Dendritic cell treated with granulocyte-macrophage colony-stimulating factor and Interleukin-4, amounts not matched to agents 40 ng/mL and 50 ng/mL, for 4 days (primary cell): Measurements from ENCODE around the gene SMAD2.

ENCODE experiments used
- H3K27ac Mint-ChIP-seq: one replicate; pipeline ENCODE4 v1.8.0; 2022; ENCODE audit warnings: mild to moderate bottlenecking, mixed read lengths
- H3K27me3 Mint-ChIP-seq: one replicate; pipeline ENCODE4 v1.8.0; 2022; ENCODE audit warnings: mild to moderate bottlenecking, mixed read lengths
- H3K36me3 Mint-ChIP-seq: one replicate; pipeline ENCODE4 v1.8.0; 2022; ENCODE audit warnings: low read depth, mixed read lengths
- H3K4me1 Mint-ChIP-seq: one replicate; pipeline ENCODE4 v1.8.0; 2022; ENCODE audit warnings: low read depth, mixed read lengths
- H3K4me3 Mint-ChIP-seq: one replicate; pipeline ENCODE4 v1.8.0; 2022; ENCODE audit warnings: mild to moderate bottlenecking, moderate library complexity, mixed read lengths
- H3K9me3 Mint-ChIP-seq: one replicate; pipeline ENCODE4 v1.8.0; 2022; ENCODE audit warnings: mixed read lengths
- intact Hi-C: fragments of 100-400 bp; cut with micrococcal nuclease; formaldehyde crosslinking; loops from one replicate; pipeline ENCODE4 v1.15.0; 2022

SMAD2 gene

DNA sequence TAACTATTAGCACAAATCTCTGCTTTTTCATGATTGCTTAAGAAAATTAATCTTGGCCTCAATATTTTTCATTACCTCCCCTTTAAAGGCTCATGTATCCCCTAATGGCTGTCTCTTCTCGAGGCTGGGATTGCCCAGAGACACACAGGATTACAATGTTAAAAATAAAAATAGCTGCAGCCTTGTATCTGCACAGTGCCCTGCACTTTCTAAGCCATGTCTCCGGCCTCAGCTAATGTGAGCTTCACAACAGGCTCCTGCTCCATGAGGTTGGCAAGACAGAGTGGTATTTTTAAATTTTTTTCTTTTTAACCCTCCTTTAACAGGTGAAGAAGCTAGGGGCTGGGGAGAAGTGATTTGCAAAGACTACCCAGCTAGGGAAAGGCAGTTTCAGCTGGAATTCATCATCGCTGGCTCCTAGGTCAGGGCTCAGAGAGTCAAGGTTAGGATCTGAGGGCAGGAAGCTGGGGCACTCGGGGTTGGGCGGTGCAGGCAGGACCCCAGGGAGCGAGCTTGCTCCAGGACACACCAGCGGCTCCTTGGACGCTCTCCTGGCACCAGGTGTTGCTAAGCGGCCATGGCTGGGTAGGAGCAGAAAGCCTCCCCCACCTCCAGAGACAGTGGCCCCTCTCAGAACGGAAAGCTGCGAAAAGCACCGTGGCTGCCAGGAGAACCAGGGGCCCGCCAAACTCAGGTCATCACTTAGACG is 135.6 kb downstream of the SMAD2 start:
- Mint-ChIP-seq H3K27ac (no peak overlapping the region), H3K4me1 (peaks cover 6% of the 10 kb centered on the region), H3K36me3 (no peaks in the 10 kb centered on the region), H3K27me3 (peaks cover 18% of the 10 kb centered on the region), H3K4me3 (no peak overlapping the region), H3K9me3 (no peaks in the 10 kb centered on the region)
- intact Hi-C loops: no loop called here

GRCh38 chr18:47793609-47794008 is 136.8 kb downstream of the SMAD2 start:
- intact Hi-C loops: no loop called here
- peaks cover 19% of the 10 kb centered on the region for H3K27me3 Mint-ChIP-seq
- H3K4me3 Mint-ChIP-seq: no peak overlapping the region
- H3K4me1 Mint-ChIP-seq: peaks cover 7% of the 10 kb centered on the region
- H3K36me3 Mint-ChIP-seq: no peaks in the 10 kb centered on the region
- H3K27ac Mint-ChIP-seq: no peak overlapping the region
- H3K9me3 Mint-ChIP-seq: no peaks in the 10 kb centered on the region

- H3K27me3 Mint-ChIP-seq: peaks cover 18% of the 10 kb centered on the region
- no peaks in the 10 kb centered on the region for H3K9me3 Mint-ChIP-seq
- peaks cover 7% of the 10 kb centered on the region for H3K4me1 Mint-ChIP-seq
- no peak overlapping the region for H3K27ac Mint-ChIP-seq
- no peaks in the 10 kb centered on the region for H3K36me3 Mint-ChIP-seq
- intact Hi-C loops: no loop called here
- H3K4me3 Mint-ChIP-seq: no peak overlapping the region
Observed at GRCh38 chr18:47791461-47791985, 138.9 kb downstream of the SMAD2 start.

GRCh38 chr18:47790036-47790435 is 140.4 kb downstream of the SMAD2 start:
- no peak overlapping the region for H3K4me3 Mint-ChIP-seq
- peaks cover 7% of the 10 kb centered on the region for H3K4me1 Mint-ChIP-seq
- no peaks in the 10 kb centered on the region for H3K36me3 Mint-ChIP-seq
- H3K9me3 Mint-ChIP-seq: no peaks in the 10 kb centered on the region
- H3K27me3 Mint-ChIP-seq: peaks cover 17% of the 10 kb centered on the region
- H3K27ac Mint-ChIP-seq: no peak overlapping the region
- intact Hi-C loops: no loop called here

GRCh38 chr18:47788621-47789020 is 141.8 kb downstream of the SMAD2 start:
- H3K9me3 Mint-ChIP-seq: peaks cover 13% of the 10 kb centered on the region
- H3K4me1 Mint-ChIP-seq: peaks cover 7% of the 10 kb centered on the region
- no peaks in the 10 kb centered on the region for H3K36me3 Mint-ChIP-seq
- no peak overlapping the region for H3K27ac Mint-ChIP-seq
- no peak overlapping the region for H3K4me3 Mint-ChIP-seq
- H3K27me3 Mint-ChIP-seq: peaks cover 13% of the 10 kb centered on the region
- intact Hi-C loops: no loop called here

- peaks cover 3% of the 10 kb centered on the region for H3K27me3 Mint-ChIP-seq
- H3K36me3 Mint-ChIP-seq: no peaks in the 10 kb centered on the region
Observed at GRCh38 chr18:47781561-47781960, 148.9 kb downstream of the SMAD2 start.

GRCh38 chr18:47780011-47780725 is 150.3 kb downstream of the SMAD2 start:
- H3K27me3 Mint-ChIP-seq: peaks cover 5% of the 10 kb centered on the region
- intact Hi-C loops: no loop called here
- H3K27ac Mint-ChIP-seq: no peak overlapping the region
- H3K9me3 Mint-ChIP-seq: peaks cover 13% of the 10 kb centered on the region
- no peaks in the 10 kb centered on the region for H3K4me1 Mint-ChIP-seq
- H3K4me3 Mint-ChIP-seq: no peak overlapping the region
- no peaks in the 10 kb centered on the region for H3K36me3 Mint-ChIP-seq

More at GRCh38 chr18:47781561-47781960, 148.9 kb downstream of the SMAD2 start:
- no peak overlapping the region for H3K4me3 Mint-ChIP-seq
- no peak overlapping the region for H3K27ac Mint-ChIP-seq
- intact Hi-C loops: no loop called here
- peaks cover 13% of the 10 kb centered on the region for H3K9me3 Mint-ChIP-seq
- H3K4me1 Mint-ChIP-seq: no peaks in the 10 kb centered on the region

DNA sequence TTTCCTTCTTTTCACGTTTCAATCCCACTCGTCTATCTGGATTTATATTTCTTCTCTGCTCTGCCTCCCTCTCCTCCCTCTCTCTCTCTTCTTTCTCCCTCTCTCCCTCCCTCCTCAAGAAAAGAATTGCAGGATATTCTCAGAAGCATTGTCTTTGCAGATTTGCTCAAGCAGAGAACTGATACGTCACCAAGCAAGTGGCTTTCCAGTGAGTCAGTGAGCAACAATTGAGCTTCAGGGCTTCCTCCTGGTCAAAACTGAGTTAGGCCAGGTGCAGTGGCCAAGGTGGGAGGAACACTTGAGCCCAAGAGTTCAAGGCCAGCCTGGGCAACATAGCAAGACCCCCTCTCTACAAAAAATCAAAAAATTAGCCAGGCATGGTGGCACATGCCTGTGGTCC is 151.1 kb downstream of the SMAD2 start:
- H3K9me3 Mint-ChIP-seq: peaks cover 7% of the 10 kb centered on the region
- no peak overlapping the region for H3K27ac Mint-ChIP-seq
- H3K4me3 Mint-ChIP-seq: no peak overlapping the region
- H3K4me1 Mint-ChIP-seq: no peaks in the 10 kb centered on the region
- H3K36me3 Mint-ChIP-seq: no peaks in the 10 kb centered on the region
- peaks cover 4% of the 10 kb centered on the region for H3K27me3 Mint-ChIP-seq
- intact Hi-C loops: no loop called here

- intact Hi-C loops: no loop called here
- Mint-ChIP-seq H3K4me3 (no peak overlapping the region), H3K9me3 (no peaks in the 10 kb centered on the region), H3K27ac (no peak overlapping the region), H3K27me3 (peaks cover 4% of the 10 kb centered on the region), H3K36me3 (no peaks in the 10 kb centered on the region), H3K4me1 (no peaks in the 10 kb centered on the region)
Observed at GRCh38 chr18:47777626-47778025, 152.8 kb downstream of the SMAD2 start.

- intact Hi-C loops: no loop called here
- H3K4me1 Mint-ChIP-seq: no peaks in the 10 kb centered on the region
- no peaks in the 10 kb centered on the region for H3K9me3 Mint-ChIP-seq
- peaks cover 6% of the 10 kb centered on the region for H3K27me3 Mint-ChIP-seq
- H3K36me3 Mint-ChIP-seq: no peaks in the 10 kb centered on the region
- H3K27ac Mint-ChIP-seq: no peak overlapping the region
- H3K4me3 Mint-ChIP-seq: no peak overlapping the region
Observed at GRCh38 chr18:47775961-47776360, 154.5 kb downstream of the SMAD2 start.

DNA sequence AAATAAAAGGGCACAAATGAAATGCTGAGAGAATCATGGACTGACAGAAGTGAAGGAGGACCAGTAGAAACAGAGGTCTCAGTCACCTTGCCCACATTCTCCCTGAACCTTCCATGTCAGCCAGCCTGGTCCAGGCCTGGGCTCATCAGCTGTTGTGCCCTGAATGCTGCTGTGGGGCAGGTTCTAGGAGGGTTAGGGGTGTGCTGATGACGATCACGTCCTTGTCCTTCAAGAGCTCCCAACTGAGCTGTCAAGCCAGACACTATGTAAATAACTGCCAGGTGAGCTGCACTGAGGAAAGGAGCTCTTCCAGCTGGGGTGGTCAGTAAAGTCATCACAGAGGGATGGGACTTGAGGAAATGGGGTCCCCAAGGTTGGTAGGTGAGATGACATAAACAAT is 156.5 kb downstream of the SMAD2 start:
- Mint-ChIP-seq H3K36me3 (no peaks in the 10 kb centered on the region), H3K4me1 (no peaks in the 10 kb centered on the region), H3K9me3 (no peaks in the 10 kb centered on the region), H3K4me3 (no peak overlapping the region), H3K27me3 (peaks cover 9% of the 10 kb centered on the region), H3K27ac (no peak overlapping the region)
- intact Hi-C loops: loop anchor here (5.0 kb wide), 1 partner anchor 673 kb away; no protein-coding TSS in a partner anchor

- H3K4me3 Mint-ChIP-seq: no peak overlapping the region
- intact Hi-C loops: loop anchor here (1.0 to 5.0 kb wide), 2 partner anchors 251 to 675 kb away; no protein-coding TSS in a partner anchor
- peaks cover 10% of the 10 kb centered on the region for H3K27me3 Mint-ChIP-seq
- no peaks in the 10 kb centered on the region for H3K36me3 Mint-ChIP-seq
- no peaks in the 10 kb centered on the region for H3K9me3 Mint-ChIP-seq
- no peaks in the 10 kb centered on the region for H3K4me1 Mint-ChIP-seq
- no peak overlapping the region for H3K27ac Mint-ChIP-seq
Observed at GRCh38 chr18:47772374-47773248, 157.8 kb downstream of the SMAD2 start.

GRCh38 chr18:47771922-47772321 is 158.5 kb downstream of the SMAD2 start:
- intact Hi-C loops: loop anchor here (1.0 to 5.0 kb wide), 2 partner anchors 251 to 675 kb away; no protein-coding TSS in a partner anchor
- H3K4me1 Mint-ChIP-seq: no peaks in the 10 kb centered on the region
- no peak overlapping the region for H3K27ac Mint-ChIP-seq
- H3K9me3 Mint-ChIP-seq: no peaks in the 10 kb centered on the region
- peaks cover 10% of the 10 kb centered on the region for H3K27me3 Mint-ChIP-seq
- no peak overlapping the region for H3K4me3 Mint-ChIP-seq
- H3K36me3 Mint-ChIP-seq: no peaks in the 10 kb centered on the region
